ENCODE results near the gene PTPRK.

The PTPRK gene

GRCh38 chr6:128118401-128118800 lies 402.0 kb downstream of the PTPRK start:
- DNase-seq, result no peak

GRCh38 chr6:128117916-128118315 lies 402.5 kb downstream of the PTPRK start:
- DNase-seq, result no peak

GRCh38 chr6:128114164-128114563 lies 406.2 kb downstream of the PTPRK start:
- no peak for DNase-seq

GRCh38 chr6:128112494-128112893 lies 407.9 kb downstream of the PTPRK start:
- DNase-seq, result no peak

GRCh38 chr6:128111096-128111495 lies 409.3 kb downstream of the PTPRK start:
- no peak for DNase-seq

GRCh38 chr6:128107682-128108081 lies 412.7 kb downstream of the PTPRK start:
- no peak for DNase-seq

- DNase-seq, result no peak
Observed at GRCh38 chr6:128099571-128100197, 420.7 kb downstream of the PTPRK start.

GRCh38 chr6:128098000-128098581 lies 422.3 kb downstream of the PTPRK start:
- no peak for DNase-seq

- no peak for DNase-seq
Observed at GRCh38 chr6:128097009-128097408, 423.4 kb downstream of the PTPRK start.

GRCh38 chr6:128095362-128095761 lies 425.0 kb downstream of the PTPRK start:
- no peak for DNase-seq

- no peak for DNase-seq
Observed at GRCh38 chr6:128079021-128079420, 441.4 kb downstream of the PTPRK start.

- no peak for DNase-seq
Observed at GRCh38 chr6:128078276-128078675, 442.1 kb downstream of the PTPRK start.

GRCh38 chr6:128076843-128077242 lies 443.6 kb downstream of the PTPRK start:
- no peak for DNase-seq

GRCh38 chr6:128074567-128074966 lies 445.8 kb downstream of the PTPRK start:
- no peak for DNase-seq

- no peak for DNase-seq
Observed at GRCh38 chr6:128073389-128073788, 447.0 kb downstream of the PTPRK start.

GRCh38 chr6:128071212-128071611 lies 449.2 kb downstream of the PTPRK start:
- no peak for DNase-seq

- DNase-seq, result no peak
Observed at GRCh38 chr6:128070406-128070805, 450.0 kb downstream of the PTPRK start.

GRCh38 chr6:128069188-128069587 lies 451.2 kb downstream of the PTPRK start:
- DNase-seq, result no peak

GRCh38 chr6:128068119-128068479 lies 452.3 kb downstream of the PTPRK start:
- no peak for DNase-seq

GRCh38 chr6:128067446-128068118 lies 452.8 kb downstream of the PTPRK start:
- no peak for DNase-seq

GRCh38 chr6:128065072-128065471 lies 455.3 kb downstream of the PTPRK start:
- no peak for DNase-seq

- no peak for DNase-seq
Observed at GRCh38 chr6:128064540-128064895, 455.9 kb downstream of the PTPRK start.

GRCh38 chr6:128063850-128064539 lies 456.4 kb downstream of the PTPRK start:
- DNase-seq, result no peak
